HepG2 (cell line): Measurements from ENCODE around the gene ARPP21. TPM values are rescaled to one million over a fixed set of nuclear protein-coding genes. Genes with fewer than 3 reads are reported as not detected.

Experiments
- ATAC-seq: fragments of 200-7000 bp; cut with Tn5 transposase; 3 replicates; pipeline ENCODE4 v1.9.1; 2020; ENCODE audit warnings: mild to moderate bottlenecking, moderate library complexity
- BruUV-seq: library from RNA; stranded (reverse); fragments of 400-500 nt; replicated peaks from 2 replicates; lab custom pipeline; 2021; lab: Mats Ljungman, UMichigan
- CTCF ChIA-PET: fragments of 300-600 bp; formaldehyde crosslinking; extraction: SDS; loops from one replicate; lab custom pipeline; 2021; ENCODE audit warnings: low total read pairs, inconsistent platforms, low intra/inter-chr PET ratio; lab: Yijun Ruan, JAX
- POLR2A ChIA-PET: fragments of 350-600 bp; sonication (Branson Sonifier 250); formaldehyde crosslinking; loops from one replicate; lab custom pipeline; 2020; ENCODE audit warnings: antibody characterized with exemption, inconsistent platforms; lab: Yijun Ruan, JAX
- DNase-seq: peaks from one replicate; pipeline ENCODE4 v3.0.0-alpha.2; 2015; ENCODE audit warnings: low spot score
- FAIRE-seq: peaks from 3 replicates; lab custom pipeline; 2011; peaks lifted over from hg19 to GRCh38; lab: Jason Lieb, UNC
- H2AFZ ChIP-seq: one replicate; pipeline ENCODE4 v1.6.1; 2011; ENCODE audit warnings: low read length, inconsistent platforms
- H3K27ac ChIP-seq: fragments of 300-600 bp; 3 replicates; pipeline ENCODE4 v1.8.0; 2011; ENCODE audit warnings: mixed run types, mild to moderate bottlenecking, mixed read lengths, low read length, inconsistent platforms; ENCODE audit not compliant: insufficient read depth; ENCODE audit errors: extremely low read length
- H3K27me3 ChIP-seq, 2 experiments: fragments of 200-600 bp in 1 of 2; 2 replicates in 1 of 2; 3 replicates in 1 of 2; pipeline versions ENCODE4 v1.6.0 to v1.8.0; 2011; ENCODE audit warnings: low read length in 2 of 2, mild to moderate bottlenecking in 2 of 2, moderate library complexity in 2 of 2, inconsistent platforms in 1 of 2; ENCODE audit not compliant: insufficient read depth in 2 of 2, control insufficient read depth in 1 of 2
- H3K36me3 ChIP-seq, 2 experiments: fragments of 200-600 bp in 1 of 2; replicated peaks in 1 of 2; 2 replicates in 1 of 2; 3 replicates in 1 of 2; pipeline versions ENCODE4 v1.5.1 to v1.8.0; 2011; ENCODE audit warnings: low read length in 2 of 2, inconsistent platforms in 1 of 2; ENCODE audit not compliant: insufficient read depth in 2 of 2, control insufficient read depth in 1 of 2
- H3K4me1 ChIP-seq: 2 replicates; pipeline ENCODE4 v1.5.1; 2012; ENCODE audit warnings: low read length, inconsistent platforms; ENCODE audit not compliant: insufficient read depth
- H3K4me2 ChIP-seq: 2 replicates; pipeline ENCODE4 v1.6.0; 2011; ENCODE audit warnings: low read depth, low read length, inconsistent platforms
- H3K4me3 ChIP-seq, 3 experiments: fragments of 200-600 bp in 1 of 3; sonication (generic), shearing (Covaris generic) in 1 of 3; replicated peaks in 1 of 3; 2 replicates each; pipeline ENCODE4 v1.5.1; 2011 to 2016; ENCODE audit warnings: low read length in 3 of 3, inconsistent platforms in 2 of 3, low read depth in 2 of 3, mild to moderate bottlenecking in 2 of 3, control low read depth in 1 of 3, mixed read lengths in 1 of 3; ENCODE audit not compliant: insufficient read depth in 1 of 3
- H3K79me2 ChIP-seq: one replicate; pipeline ENCODE4 v1.6.1; 2011; ENCODE audit warnings: low read length, inconsistent platforms; ENCODE audit not compliant: insufficient read depth
- H3K9ac ChIP-seq: 2 replicates; pipeline ENCODE4 v1.6.0; 2011; ENCODE audit warnings: mild to moderate bottlenecking, low read depth, low read length, inconsistent platforms; ENCODE audit not compliant: insufficient read depth
- H3K9me3 ChIP-seq: 2 replicates; pipeline ENCODE4 v1.5.1; 2012; ENCODE audit warnings: mild to moderate bottlenecking, low read length
- H4K20me1 ChIP-seq: 2 replicates; pipeline ENCODE4 v1.6.0; 2011; ENCODE audit warnings: inconsistent platforms, mild to moderate bottlenecking, low read length, moderate library complexity; ENCODE audit not compliant: insufficient read depth
- CCDC6 ChIP-seq: sonication (generic); formaldehyde crosslinking; IDR thresholded peaks from 2 replicates; pipeline ENCODE4 v1.8.1; 2022; ENCODE audit warnings: mild to moderate bottlenecking, missing genetic modification reagents, moderate library complexity
- DRAP1 ChIP-seq: IDR thresholded peaks from 2 replicates; pipeline ENCODE4 v1.6.1; 2016; ENCODE audit warnings: missing genetic modification reagents, missing compliant biosample characterization
- ERF ChIP-seq: IDR thresholded peaks from 2 replicates; pipeline ENCODE4 v1.6.1; 2018; ENCODE audit warnings: missing biosample characterization, missing genetic modification reagents
- IRF2 ChIP-seq: IDR thresholded peaks from 2 replicates; pipeline ENCODE4 v1.6.1; 2018; ENCODE audit warnings: missing genetic modification reagents, missing compliant biosample characterization
- JUNB ChIP-seq: sonication (generic); formaldehyde crosslinking; IDR thresholded peaks from 2 replicates; pipeline ENCODE4 v1.8.0; 2022; ENCODE audit warnings: missing genetic modification reagents, mild to moderate bottlenecking, borderline replicate concordance
- MAFK ChIP-seq, 2 experiments: IDR thresholded peaks in 1 of 2; conservative IDR thresholded peaks in 1 of 2; 2 replicates each; pipeline ENCODE4 v1.6.1; 2011; ENCODE audit warnings: improper control_type of control experiment in 2 of 2, low read length in 2 of 2
- MLLT10 ChIP-seq: sonication (generic); formaldehyde crosslinking; IDR thresholded peaks from 2 replicates; pipeline ENCODE4 v1.4.0; 2020; ENCODE audit warnings: missing genetic modification reagents
- PHF21A ChIP-seq: sonication (generic); formaldehyde crosslinking; IDR thresholded peaks from 2 replicates; pipeline ENCODE4 v1.5.0; 2020; ENCODE audit warnings: mild to moderate bottlenecking, missing genetic modification reagents
- SCMH1 ChIP-seq: sonication (generic); formaldehyde crosslinking; IDR thresholded peaks from 2 replicates; pipeline ENCODE4 v1.9.0; 2021; ENCODE audit warnings: missing genetic modification reagents, mild to moderate bottlenecking, borderline replicate concordance
- SP2 ChIP-seq: sonication (generic); formaldehyde crosslinking; IDR thresholded peaks from 2 replicates; pipeline ENCODE4 v1.5.1; 2020; ENCODE audit warnings: mild to moderate bottlenecking, missing genetic modification reagents
- TAF1 ChIP-seq: sonication (generic); formaldehyde crosslinking; IDR thresholded peaks from 2 replicates; pipeline ENCODE4 v1.4.0; 2020; ENCODE audit warnings: missing genetic modification reagents
- YY1 ChIP-seq: IDR thresholded peaks from 2 replicates; pipeline ENCODE4 v1.6.1; 2011; ENCODE audit warnings: low read length, low read depth, moderate library complexity, mild to moderate bottlenecking; ENCODE audit not compliant: insufficient read depth, insufficient replicate concordance
- ZNF234 ChIP-seq: sonication (generic); formaldehyde crosslinking; conservative IDR thresholded peaks from 2 replicates; pipeline ENCODE4 v1.5.1; 2020; ENCODE audit warnings: mild to moderate bottlenecking, missing genetic modification reagents
- ZNF546 ChIP-seq: sonication (generic); formaldehyde crosslinking; conservative IDR thresholded peaks from 2 replicates; pipeline ENCODE4 v1.8.1; 2023; ENCODE audit warnings: mild to moderate bottlenecking, missing genetic modification reagents
- ZSCAN20 ChIP-seq: sonication (generic); formaldehyde crosslinking; IDR thresholded peaks from 2 replicates; pipeline ENCODE4 v1.4.0; 2020; ENCODE audit warnings: missing genetic modification reagents, mild to moderate bottlenecking, borderline replicate concordance
- ZZZ3 ChIP-seq: sonication (generic); formaldehyde crosslinking; IDR thresholded peaks from 2 replicates; pipeline ENCODE4 v1.4.0; 2020; ENCODE audit warnings: missing genetic modification reagents, mild to moderate bottlenecking, borderline replicate concordance
- WGBS: methylation state at CpG from one replicate; pipeline ENCODE4 v1.1.6; 2017; ENCODE audit warnings: low lambda C conversion rate; 5-methylcytosine and 5-hydroxymethylcytosine counted together
- in situ Hi-C: cut with HindIII; loops from 2 replicates; pipeline ENCODE4 v1.10.0; 2017; ENCODE audit warnings: low pct_unique_long_range_greater_than_20kb; ENCODE audit not compliant: extremely low pct_ligation_motif_present
- intact Hi-C: fragments of 100-400 bp; cut with micrococcal nuclease; formaldehyde crosslinking; loops from one replicate; pipeline ENCODE4 v1.10.0; 2022; ENCODE audit not compliant: unreplicated experiment
- polyA plus RNA-seq, 8 experiments: library from polyadenylated mRNA; depleted of rRNA in 3 of 8; stranded (reverse) in 7 of 8; unstranded in 1 of 8; fragments of >200 nt; fragmentation: Illumina TruSeq in 4 of 8; extraction: Trizol in 4 of 8; gene quantifications; 2 replicates each; pipeline versions ENCODE4 v1.2.1 to v1.2.3, GENCODE V29; 2011 to 2016; ENCODE audit warnings: low read depth in 4 of 8, missing spikeins in 1 of 8, mixed read lengths in 1 of 8; ENCODE audit not compliant: insufficient read depth in 1 of 8
- total RNA-seq, 5 experiments: library from RNA; depleted of rRNA; stranded (reverse); fragments of >200 nt; fragmentation: Illumina TruSeq; extraction: Trizol; gene quantifications; 2 replicates each; pipeline ENCODE4 v1.2.3, GENCODE V29; 2016; ENCODE audit warnings: low read depth in 1 of 5

Gene ARPP21
- total and polyA plus RNA-seq, 2 of the 13 experiments (the other 11 are each of a cell fraction or from before 2014, with no cell fraction given), result not detected

GRCh38 chr3:35690271-35690670 is 50.9 kb downstream of the ARPP21 start (continued):
- TF ChIP-seq CCDC6 (CRISPR knock-in tag), result no peak

GRCh38 chr3:35705904-35706303 is 66.6 kb downstream of the ARPP21 start:
- POLR2A ChIA-PET, result no interaction called here

More at GRCh38 chr3:35705904-35706303, 66.6 kb downstream of the ARPP21 start:
- no peak overlapping the region for H2AFZ ChIP-seq
- in situ Hi-C loops, result no loop called here
- no peaks in the 10 kb centered on the region for H3K79me2 ChIP-seq
- H3K27me3 ChIP-seq, result no peaks in the 10 kb centered on the region
- H3K27ac ChIP-seq, result no peak overlapping the region
- H3K9me3 ChIP-seq, result no peaks in the 10 kb centered on the region
- FAIRE-seq (no peak), ATAC-seq (no peak), DNase-seq (no peak)
- H3K9ac ChIP-seq, result no peak overlapping the region
- no TSS peak for BruUV-seq
- H3K4me1 ChIP-seq, result no peaks in the 10 kb centered on the region
- no peaks in the 10 kb centered on the region for H4K20me1 ChIP-seq
- TF ChIP-seq DRAP1 (CRISPR knock-in tag) (no peak), ZZZ3 (CRISPR knock-in tag) (no peak), MAFK (conservative IDR thresholded peaks at IDR 0.05 in 1 of 2, IDR thresholded peaks at IDR 0.05 in 1 of 2; ENCODE audit: low read length in 2 of 2) (no peak), ZNF546 (CRISPR knock-in tag) (no peak), ZNF234 (CRISPR knock-in tag) (no peak), IRF2 (no peak), ZSCAN20 (CRISPR knock-in tag) (no peak), PHF21A (CRISPR knock-in tag) (no peak), YY1 (no peak), TAF1 (CRISPR knock-in tag) (no peak), SCMH1 (no peak), SP2 (no peak), ERF (no peak), JUNB (no peak), MLLT10 (CRISPR knock-in tag) (no peak)
- no peak overlapping the region for H3K4me2 ChIP-seq
- CTCF ChIA-PET, result no interaction called here
- 2% methylated on average over 3 of the region's 3 CpGs for WGBS
- intact Hi-C loops, result no loop called here
- H3K36me3 ChIP-seq, result no peaks in the 10 kb centered on the region
- no peak overlapping the region for H3K4me3 ChIP-seq
